ENCODE results near the gene FHIT.

The FHIT gene

GRCh38 chr3:60243456-60243855 is 1007.8 kb downstream of the FHIT start:
- DNase-seq, result no peak

- no peak for DNase-seq
Measured at GRCh38 chr3:60240492-60240891, 1010.8 kb downstream of the FHIT start.

DNA sequence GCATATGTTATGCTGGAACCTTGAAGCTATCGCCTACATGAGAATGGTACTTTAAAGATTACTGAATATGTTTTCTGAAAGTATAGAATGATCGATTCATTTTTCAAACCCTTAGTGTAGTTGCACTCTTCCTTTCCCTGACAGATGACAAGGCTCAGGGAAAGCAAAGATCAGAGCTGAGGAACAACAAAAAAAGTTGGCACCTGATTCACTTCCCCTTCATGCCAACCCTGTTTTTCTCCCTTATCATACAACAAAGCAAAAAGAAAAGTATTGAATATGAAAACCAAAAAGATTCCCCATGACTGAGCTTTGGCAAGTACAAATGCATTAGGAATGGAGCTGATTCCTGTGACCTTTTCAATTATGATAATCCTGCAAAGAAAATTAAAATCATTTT is 1012.7 kb downstream of the FHIT start:
- peak; percentile 7 for DNase-seq

DNA sequence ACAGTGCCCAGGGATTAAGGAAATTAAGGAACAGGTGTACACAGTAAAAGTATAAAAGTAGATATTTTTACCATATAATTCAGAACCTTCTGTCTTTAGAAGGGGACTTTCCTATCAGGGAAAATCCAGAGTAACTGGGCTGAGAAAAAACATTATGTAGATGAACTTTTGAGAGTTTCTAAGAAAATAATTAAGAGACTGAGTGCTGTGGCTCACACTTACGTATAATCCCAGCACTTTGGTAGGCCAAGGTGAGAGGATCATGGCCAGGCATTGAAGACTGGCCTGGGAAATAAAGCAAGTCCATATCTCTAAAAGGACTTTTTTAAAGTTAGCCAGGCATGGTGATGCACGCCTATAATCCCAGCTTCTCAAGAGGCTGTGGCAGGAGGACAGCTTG is 1021.8 kb downstream of the FHIT start:
- DNase-seq, result no peak

DNA sequence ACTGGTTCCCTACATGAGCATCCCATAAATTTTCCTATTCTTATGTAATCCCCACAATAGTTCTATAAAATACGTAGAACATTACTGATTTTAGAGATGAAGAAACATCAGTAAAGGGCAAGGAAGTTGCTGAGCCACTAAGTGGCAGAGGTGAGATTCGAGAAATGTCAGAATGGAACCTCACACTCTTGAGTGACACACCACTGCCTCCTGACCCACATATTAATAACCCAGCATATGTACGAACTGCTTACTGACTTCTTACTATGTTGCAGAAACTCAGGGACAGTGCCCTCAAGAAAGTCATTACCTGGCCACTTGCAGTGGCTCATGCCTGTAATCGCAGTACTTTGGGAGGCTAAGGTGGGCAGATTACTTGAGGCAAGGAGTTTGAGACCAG is 1022.4 kb downstream of the FHIT start:
- DNase-seq, result no peak

GRCh38 chr3:60226912-60227311 is 1024.3 kb downstream of the FHIT start:
- DNase-seq, result no peak

DNA sequence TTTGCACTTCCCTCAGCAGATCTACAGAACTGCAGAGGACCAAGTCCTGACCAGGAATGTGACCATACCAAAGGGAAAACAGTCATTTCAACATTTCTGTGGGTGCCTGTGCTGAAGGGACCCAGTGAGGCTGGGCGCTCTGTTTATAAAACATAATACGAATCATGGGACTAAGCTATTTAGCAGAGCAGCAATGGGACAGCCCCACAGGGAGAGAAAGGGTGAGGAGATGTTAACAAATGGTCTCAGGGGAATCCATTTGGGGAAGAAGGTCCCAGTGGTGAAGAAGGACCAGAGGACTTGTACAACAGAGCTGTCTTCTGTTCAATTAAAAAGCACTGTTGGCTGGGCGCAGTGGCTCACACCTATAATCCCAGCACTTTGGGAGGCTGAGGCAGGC is 1025.4 kb downstream of the FHIT start:
- no peak for DNase-seq

GRCh38 chr3:60220768-60221167 is 1030.5 kb downstream of the FHIT start:
- DNase-seq, result no peak

- DNase-seq, result no peak
Measured at GRCh38 chr3:60219501-60219900, 1031.8 kb downstream of the FHIT start.

GRCh38 chr3:60217156-60217911 is 1033.9 kb downstream of the FHIT start:
- no peak for DNase-seq

- no peak for DNase-seq
Measured at GRCh38 chr3:60216462-60217075, 1034.7 kb downstream of the FHIT start.

GRCh38 chr3:60215946-60216345 is 1035.3 kb downstream of the FHIT start:
- no peak for DNase-seq

DNA sequence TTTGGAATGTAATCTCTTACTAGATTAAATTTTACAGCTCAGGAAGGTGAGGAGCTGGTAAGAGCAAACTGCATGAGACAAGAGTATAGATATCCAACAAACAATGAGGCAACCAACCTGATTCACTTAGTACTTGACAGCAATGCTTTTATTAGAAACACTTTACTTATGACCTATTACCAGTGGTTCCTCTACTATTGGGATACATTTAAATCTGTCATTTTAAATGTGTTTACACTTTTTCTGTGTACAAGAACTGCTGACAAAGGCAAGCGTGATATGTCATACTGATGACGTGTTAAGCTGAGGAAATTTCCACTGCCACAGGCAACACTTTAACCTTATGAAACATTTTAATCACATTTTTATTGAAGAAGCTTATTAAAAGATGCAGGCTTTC is 1043.3 kb downstream of the FHIT start:
- DNase-seq, result no peak

GRCh38 chr3:60206206-60206605 is 1045.0 kb downstream of the FHIT start:
- DNase-seq, result no peak

GRCh38 chr3:60202052-60202726 is 1049.1 kb downstream of the FHIT start:
- DNase-seq, result peak; percentile 33

DNA sequence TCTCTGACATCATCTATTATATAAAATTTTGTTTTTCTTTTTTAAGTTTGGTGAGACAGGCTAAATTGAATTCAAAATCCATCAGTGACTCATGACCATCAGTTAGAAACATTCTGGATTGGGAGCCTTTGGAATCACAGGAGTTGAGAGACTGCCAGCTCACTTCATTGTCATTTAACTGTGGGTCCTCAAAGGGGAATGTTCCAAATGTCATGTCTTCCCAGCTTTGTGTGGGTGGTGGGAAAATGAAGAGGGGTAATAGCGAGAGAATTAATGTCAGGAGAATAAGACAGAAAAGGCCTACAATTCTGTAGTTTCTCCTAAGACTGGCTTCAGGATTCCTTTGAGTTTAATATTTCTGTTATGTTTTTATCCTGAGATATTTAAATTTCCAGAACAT is 1051.9 kb downstream of the FHIT start:
- DNase-seq, result no peak

DNA sequence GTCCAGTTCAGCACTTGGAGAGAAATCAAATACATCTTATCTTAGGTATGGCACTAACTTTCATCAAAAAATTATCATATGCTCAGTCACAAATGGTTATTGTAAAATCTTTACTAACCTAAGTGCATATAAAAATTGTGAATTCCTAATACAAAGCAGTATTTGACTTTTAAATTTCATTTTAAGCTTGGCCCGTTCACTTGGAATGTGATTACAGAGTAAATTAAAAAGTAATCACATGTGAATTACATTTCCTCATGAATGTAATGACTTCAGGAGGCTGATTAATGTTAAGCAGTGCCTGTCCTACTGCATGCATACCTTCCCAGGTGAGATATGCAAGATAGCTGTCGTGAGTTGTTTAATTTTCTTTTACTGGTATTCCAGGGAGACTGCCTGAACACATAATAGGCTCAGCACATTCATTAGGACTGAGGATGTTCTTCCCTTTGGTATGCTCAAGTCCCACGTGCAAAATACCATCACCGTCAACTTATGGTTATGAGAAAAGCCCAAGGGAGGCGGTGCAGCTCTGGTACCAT is 1053.0 kb downstream of the FHIT start:
- DNase-seq, result no peak

DNA sequence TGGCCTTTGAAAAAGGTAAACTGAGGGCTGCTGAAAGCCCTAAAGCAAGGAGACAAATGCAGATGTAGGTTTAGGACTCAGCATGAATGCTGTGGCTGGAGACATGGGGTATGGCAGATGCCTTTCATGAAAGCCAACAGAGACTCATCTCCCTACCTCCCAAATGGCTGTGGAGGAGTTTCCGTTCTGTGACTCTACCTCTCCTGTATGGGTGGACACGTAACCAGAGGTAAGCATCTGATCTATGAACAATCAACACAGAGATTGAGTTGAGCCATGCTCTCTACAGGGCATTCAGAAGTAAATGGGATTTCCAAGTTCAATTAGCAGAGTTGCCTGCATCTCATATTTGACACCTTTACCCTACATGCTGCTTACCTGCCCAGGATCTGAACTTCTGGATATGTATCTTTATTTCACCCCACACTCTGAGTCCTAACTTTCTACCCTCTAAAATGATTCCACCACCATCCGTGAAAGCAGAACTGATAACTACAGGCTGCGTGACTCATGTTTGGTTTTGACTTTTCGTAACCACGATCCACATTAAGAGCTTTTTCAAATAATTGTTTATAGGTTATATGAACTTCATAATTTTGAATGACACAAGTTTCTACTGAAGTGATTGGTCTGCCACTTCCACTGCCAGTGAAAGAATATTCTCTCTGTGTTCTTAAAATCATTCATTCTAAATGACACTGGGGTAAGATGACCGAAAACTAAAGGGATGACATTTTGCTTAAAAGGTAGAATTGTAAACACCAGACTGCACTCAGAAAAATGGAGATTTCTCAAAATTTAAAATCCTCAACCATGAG is 1058.7 kb downstream of the FHIT start:
- peak; percentile 37 for DNase-seq

DNA sequence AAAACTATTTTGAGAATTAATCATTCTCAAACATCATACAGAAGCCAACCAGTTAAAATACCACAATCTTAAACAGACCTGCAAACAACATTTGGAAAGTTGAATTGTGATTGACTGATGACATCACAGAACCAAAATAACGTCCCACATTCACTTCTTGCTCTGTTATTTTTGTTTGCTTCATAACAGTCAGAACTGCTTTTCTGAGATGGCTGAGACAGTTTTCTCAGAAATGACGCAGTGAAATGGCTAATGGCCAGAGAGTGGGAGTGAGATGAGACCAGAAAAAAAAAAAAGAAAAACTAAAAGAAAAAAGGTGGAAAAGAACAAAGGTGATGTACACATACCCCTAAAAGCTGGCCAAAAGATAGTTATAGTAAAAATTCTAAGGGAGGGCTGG is 1061.2 kb downstream of the FHIT start:
- no peak for DNase-seq

DNA sequence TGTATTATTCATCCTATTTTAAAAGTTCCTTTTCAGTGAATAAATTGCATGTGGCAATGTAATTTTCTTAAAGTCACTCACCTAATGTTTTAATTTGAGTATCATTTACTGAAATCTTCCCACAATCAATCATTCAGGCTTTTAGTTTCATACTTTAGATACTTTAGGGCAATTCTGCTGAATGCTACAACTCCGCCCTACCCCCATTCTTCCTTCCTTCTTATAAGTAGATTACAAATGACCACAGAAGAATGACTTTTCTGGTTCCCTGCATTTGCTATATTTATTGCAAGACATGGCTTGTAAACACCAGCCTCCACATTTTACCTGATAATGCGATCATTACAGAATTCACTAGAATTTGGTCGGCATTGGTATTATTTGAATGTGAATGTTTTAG is 1061.9 kb downstream of the FHIT start:
- peak; percentile 27 for DNase-seq

GRCh38 chr3:60188803-60189202 is 1062.4 kb downstream of the FHIT start:
- DNase-seq, result no peak

DNA sequence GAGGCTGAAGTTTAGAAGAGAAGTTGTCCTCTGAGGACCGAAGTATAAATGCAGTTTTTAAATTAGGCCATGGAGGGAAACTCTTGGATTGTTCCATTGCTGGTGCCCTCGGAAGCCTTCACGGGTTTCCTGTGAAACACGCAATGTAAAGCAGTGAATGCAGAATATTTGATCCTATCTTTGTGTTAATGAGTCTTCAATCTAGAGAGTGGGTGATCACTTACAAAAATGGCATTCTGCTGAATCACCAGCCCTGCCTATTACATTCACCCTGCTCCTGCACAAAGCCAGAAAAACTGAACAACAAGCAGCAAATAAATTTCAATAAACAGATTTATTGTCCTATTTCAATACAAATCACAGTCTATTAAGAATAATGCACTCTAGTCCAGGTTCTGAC is 1063.9 kb downstream of the FHIT start:
- no peak for DNase-seq

GRCh38 chr3:60186359-60186758 is 1064.9 kb downstream of the FHIT start:
- DNase-seq, result no peak
